ENCODE data around the gene KLHDC3. TPM values are rescaled to one million over a fixed set of nuclear protein-coding genes. Genes with fewer than 3 reads are reported as not detected.

KLHDC3 gene
- total and polyA plus RNA-seq, 9 of the 15 experiments (the other 6 are each of a cell fraction or from before 2014, with no cell fraction given), result 4.5 to 171 (median 107) TPM

DNA sequence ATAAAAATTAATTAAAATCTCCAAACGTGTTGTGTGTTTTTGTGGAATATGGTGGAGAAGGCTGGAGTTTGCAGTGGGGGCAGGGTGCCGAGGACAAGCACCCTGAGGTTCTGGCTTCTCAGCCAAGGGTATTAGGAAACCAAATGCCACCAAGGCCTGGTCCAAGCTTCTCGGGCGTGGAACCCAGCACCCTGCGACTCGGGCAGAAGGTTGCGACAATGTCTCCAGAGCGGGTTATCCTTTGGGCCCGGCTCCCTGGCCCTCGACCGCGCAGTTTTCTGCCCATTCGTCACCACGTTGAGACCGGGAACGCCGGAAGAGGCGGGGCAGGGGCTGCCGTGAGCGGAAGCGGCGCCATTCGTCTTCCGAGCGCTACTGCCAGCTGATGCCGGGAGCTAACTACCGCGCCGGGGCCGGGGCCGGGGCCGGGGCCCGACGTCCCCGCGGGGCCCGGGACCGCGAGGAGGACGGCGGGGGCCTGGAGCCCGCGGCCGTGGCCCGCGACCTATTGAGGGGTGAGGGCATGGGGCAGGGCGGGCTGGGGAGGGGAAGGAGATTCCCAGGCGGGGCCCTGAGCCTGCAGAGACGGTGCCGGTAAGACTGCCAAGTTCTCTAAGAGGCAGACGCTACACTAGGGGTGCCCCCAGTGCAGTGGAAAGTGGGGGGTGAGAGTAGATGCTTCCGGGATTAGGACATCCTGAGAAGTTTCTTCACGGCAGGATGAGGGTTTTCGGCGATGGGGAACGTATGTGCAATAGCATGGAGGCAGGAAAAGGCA lies 7.4 kb downstream of the KLHDC3 start, which contains the start of gene RRP36 (continued):
- TF ChIP-seq GABPA (tag; conservative IDR thresholded peaks at IDR 0.05; ENCODE audit: low read depth), result peak; percentile 96
- 0 out of 2 replicates have a peak, but pooled peaks have one; percentile 4 for TF ChIP-seq MTA1 (IDR thresholded peaks at IDR 0.05; ENCODE audit: borderline replicate concordance)
- TF ChIP-seq, protein P1, sequence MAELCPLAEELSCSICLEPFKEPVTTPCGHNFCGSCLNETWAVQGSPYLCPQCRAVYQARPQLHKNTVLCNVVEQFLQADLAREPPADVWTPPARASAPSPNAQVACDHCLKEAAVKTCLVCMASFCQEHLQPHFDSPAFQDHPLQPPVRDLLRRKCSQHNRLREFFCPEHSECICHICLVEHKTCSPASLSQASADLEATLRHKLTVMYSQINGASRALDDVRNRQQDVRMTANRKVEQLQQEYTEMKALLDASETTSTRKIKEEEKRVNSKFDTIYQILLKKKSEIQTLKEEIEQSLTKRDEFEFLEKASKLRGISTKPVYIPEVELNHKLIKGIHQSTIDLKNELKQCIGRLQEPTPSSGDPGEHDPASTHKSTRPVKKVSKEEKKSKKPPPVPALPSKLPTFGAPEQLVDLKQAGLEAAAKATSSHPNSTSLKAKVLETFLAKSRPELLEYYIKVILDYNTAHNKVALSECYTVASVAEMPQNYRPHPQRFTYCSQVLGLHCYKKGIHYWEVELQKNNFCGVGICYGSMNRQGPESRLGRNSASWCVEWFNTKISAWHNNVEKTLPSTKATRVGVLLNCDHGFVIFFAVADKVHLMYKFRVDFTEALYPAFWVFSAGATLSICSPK (IDR thresholded peaks at IDR 0.05; ENCODE audit: borderline replicate concordance), result no peak
- no peak for TF ChIP-seq TARDBP (IDR thresholded peaks at IDR 0.05)
- no peak for TF ChIP-seq MEF2A (IDR thresholded peaks at IDR 0.05; ENCODE audit: control insufficient read depth, low read depth, low read length)
- no peak for TF ChIP-seq TGIF2 (CRISPR knock-in tag; IDR thresholded peaks at IDR 0.05)
- TF ChIP-seq GTF2E2 (tag; IDR thresholded peaks at IDR 0.05), result peak; percentile 60; the same call in 1 of the 2 replicates
- no peak for TF ChIP-seq FOXP1 (CRISPR knock-in tag; IDR thresholded peaks at IDR 0.05)
- peak; percentile 77 for TF ChIP-seq EP400 (IDR thresholded peaks at IDR 0.05)
- TF ChIP-seq HMGN3 (IDR thresholded peaks at IDR 0.05; ENCODE audit: borderline replicate concordance, extremely low read depth, insufficient read length, low read depth, low read length), result peak; percentile 83
- no peak for TF ChIP-seq GATAD2A (IDR thresholded peaks at IDR 0.05)
- TF ChIP-seq, protein P2, sequence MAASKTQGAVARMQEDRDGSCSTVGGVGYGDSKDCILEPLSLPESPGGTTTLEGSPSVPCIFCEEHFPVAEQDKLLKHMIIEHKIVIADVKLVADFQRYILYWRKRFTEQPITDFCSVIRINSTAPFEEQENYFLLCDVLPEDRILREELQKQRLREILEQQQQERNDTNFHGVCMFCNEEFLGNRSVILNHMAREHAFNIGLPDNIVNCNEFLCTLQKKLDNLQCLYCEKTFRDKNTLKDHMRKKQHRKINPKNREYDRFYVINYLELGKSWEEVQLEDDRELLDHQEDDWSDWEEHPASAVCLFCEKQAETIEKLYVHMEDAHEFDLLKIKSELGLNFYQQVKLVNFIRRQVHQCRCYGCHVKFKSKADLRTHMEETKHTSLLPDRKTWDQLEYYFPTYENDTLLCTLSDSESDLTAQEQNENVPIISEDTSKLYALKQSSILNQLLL (CRISPR knock-in tag; IDR thresholded peaks at IDR 0.05; ENCODE audit: borderline replicate concordance), result no peak
- peak; percentile 44; the same call in 1 of the 2 replicates for TF ChIP-seq CC2D1A (IDR thresholded peaks at IDR 0.05)
- no peak for TF ChIP-seq CBX2 (IDR thresholded peaks at IDR 0.05; ENCODE audit: insufficient read depth, low read length, poor library complexity, severe bottlenecking)
- TF ChIP-seq ZNF232 (CRISPR knock-in tag; IDR thresholded peaks at IDR 0.05), result no peak
- TF ChIP-seq, protein P3, sequence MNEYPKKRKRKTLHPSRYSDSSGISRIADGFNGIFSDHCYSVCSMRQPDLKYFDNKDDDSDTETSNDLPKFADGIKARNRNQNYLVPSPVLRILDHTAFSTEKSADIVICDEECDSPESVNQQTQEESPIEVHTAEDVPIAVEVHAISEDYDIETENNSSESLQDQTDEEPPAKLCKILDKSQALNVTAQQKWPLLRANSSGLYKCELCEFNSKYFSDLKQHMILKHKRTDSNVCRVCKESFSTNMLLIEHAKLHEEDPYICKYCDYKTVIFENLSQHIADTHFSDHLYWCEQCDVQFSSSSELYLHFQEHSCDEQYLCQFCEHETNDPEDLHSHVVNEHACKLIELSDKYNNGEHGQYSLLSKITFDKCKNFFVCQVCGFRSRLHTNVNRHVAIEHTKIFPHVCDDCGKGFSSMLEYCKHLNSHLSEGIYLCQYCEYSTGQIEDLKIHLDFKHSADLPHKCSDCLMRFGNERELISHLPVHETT (CRISPR knock-in tag; conservative IDR thresholded peaks at IDR 0.05 in 1 of 2, IDR thresholded peaks at IDR 0.05 in 1 of 2), result no peak; a peak in 1 of 4 replicates
- no peak for TF ChIP-seq BHLHE40 (IDR thresholded peaks at IDR 0.05; ENCODE audit: low read length)
- TF ChIP-seq C11orf30 (IDR thresholded peaks at IDR 0.05; ENCODE audit: low read depth), result peak; percentile 50; the same call in 1 of the 2 replicates
- peak; percentile 44 to 94; a peak in 3 of 4 replicates for TF ChIP-seq SIN3A (IDR thresholded peaks at IDR 0.05; ENCODE audit: borderline replicate concordance in 2 of 2, control insufficient read depth in 1 of 2, low read depth in 2 of 2, low read length in 2 of 2)
- no peak for TF ChIP-seq ZC3H8 (IDR thresholded peaks at IDR 0.05)
- TF ChIP-seq HNRNPH1 (optimal IDR thresholded peaks at IDR 0.05; ENCODE audit: low read depth, low read length), result no peak
- TF ChIP-seq, protein P4, sequence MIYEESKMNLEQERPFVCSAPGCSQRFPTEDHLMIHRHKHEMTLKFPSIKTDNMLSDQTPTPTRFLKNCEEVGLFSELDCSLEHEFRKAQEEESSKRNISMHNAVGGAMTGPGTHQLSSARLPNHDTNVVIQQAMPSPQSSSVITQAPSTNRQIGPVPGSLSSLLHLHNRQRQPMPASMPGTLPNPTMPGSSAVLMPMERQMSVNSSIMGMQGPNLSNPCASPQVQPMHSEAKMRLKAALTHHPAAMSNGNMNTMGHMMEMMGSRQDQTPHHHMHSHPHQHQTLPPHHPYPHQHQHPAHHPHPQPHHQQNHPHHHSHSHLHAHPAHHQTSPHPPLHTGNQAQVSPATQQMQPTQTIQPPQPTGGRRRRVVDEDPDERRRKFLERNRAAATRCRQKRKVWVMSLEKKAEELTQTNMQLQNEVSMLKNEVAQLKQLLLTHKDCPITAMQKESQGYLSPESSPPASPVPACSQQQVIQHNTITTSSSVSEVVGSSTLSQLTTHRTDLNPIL (CRISPR knock-in tag; IDR thresholded peaks at IDR 0.05), result no peak
